ENCODE results near the gene TMEM44.

Gene TMEM44

GRCh38 chr3:194642769-194643168, 9.6 kb upstream of the TMEM44 start (continued):
- TF ChIP-seq CREB5 (CRISPR knock-in tag; IDR thresholded peaks at IDR 0.05; ENCODE audit: low read depth) (no peak), GLIS3 (CRISPR knock-in tag; IDR thresholded peaks at IDR 0.05) (no peak)

GRCh38 chr3:194640829-194641228, 7.6 kb upstream of the TMEM44 start:
- TF ChIP-seq ZNF70 (CRISPR knock-in tag; IDR thresholded peaks at IDR 0.05) (no peak), TSHZ2 (CRISPR knock-in tag; IDR thresholded peaks at IDR 0.05) (no peak), CREB5 (CRISPR knock-in tag; IDR thresholded peaks at IDR 0.05; ENCODE audit: low read depth) (no peak), ESRRG (CRISPR knock-in tag; IDR thresholded peaks at IDR 0.05) (no peak), ISL1 (CRISPR knock-in tag; IDR thresholded peaks at IDR 0.05) (no peak), SNAI2 (CRISPR knock-in tag; IDR thresholded peaks at IDR 0.05) (no peak)
- ATAC-seq, result peak; percentile 44

- no peak for TF ChIP-seq CREB5 (CRISPR knock-in tag; IDR thresholded peaks at IDR 0.05; ENCODE audit: low read depth)
- no peak for TF ChIP-seq TOX (CRISPR knock-in tag; IDR thresholded peaks at IDR 0.05; ENCODE audit: borderline replicate concordance)
- no peak for TF ChIP-seq ZFP3 (CRISPR knock-in tag; IDR thresholded peaks at IDR 0.05)
- no peak for TF ChIP-seq ESRRG (CRISPR knock-in tag; IDR thresholded peaks at IDR 0.05)
- TF ChIP-seq PATZ1 (CRISPR knock-in tag; IDR thresholded peaks at IDR 0.05; ENCODE audit: borderline replicate concordance), result no peak
- no peak for TF ChIP-seq CSRNP3 (CRISPR knock-in tag; IDR thresholded peaks at IDR 0.05)
- no peak for TF ChIP-seq ZNF70 (CRISPR knock-in tag; IDR thresholded peaks at IDR 0.05)
- no peak for TF ChIP-seq POU6F1 (CRISPR knock-in tag; IDR thresholded peaks at IDR 0.05; ENCODE audit: borderline replicate concordance, low read depth)
- no peak for TF ChIP-seq RARB (CRISPR knock-in tag; IDR thresholded peaks at IDR 0.05)
- no peak for TF ChIP-seq OSR1 (CRISPR knock-in tag; IDR thresholded peaks at IDR 0.05)
- no peak for TF ChIP-seq ARNTL (CRISPR knock-in tag; IDR thresholded peaks at IDR 0.05; ENCODE audit: borderline replicate concordance, low read depth)
- TF ChIP-seq ZC3H10 (CRISPR knock-in tag; IDR thresholded peaks at IDR 0.05), result no peak
- TF ChIP-seq ZNF565 (CRISPR knock-in tag; conservative IDR thresholded peaks at IDR 0.05; ENCODE audit: low read depth), result no peak
- ATAC-seq, result no peak
Observed at GRCh38 chr3:194638991-194639605, 5.9 kb upstream of the TMEM44 start.

All from SK-N-SH treated with all-trans-retinoic acid at 6 μM for 48 hours (cell line).